Measurements from ENCODE around the gene NRDC.

Gene NRDC

DNA sequence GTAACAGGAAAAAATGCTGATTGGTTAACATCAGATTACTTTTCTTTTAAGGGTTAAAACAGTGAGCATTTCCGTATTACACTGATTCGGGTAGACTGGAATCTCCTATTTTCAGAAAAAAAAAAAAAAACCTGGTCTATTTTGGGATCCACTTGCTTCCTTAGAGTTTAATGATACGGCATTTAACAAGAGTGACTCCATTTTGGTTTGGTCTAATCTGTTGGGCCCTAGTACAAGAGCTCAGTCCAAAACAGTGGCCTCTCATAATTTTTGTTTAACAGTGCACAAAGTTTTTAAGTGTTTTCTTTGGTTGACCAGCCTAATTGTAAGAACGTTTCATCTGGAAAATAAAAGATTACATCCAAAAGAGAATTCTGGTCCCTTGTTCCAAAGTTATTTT, 120.2 kb downstream of the NRDC start:
- DNase-seq: no peak

DNA sequence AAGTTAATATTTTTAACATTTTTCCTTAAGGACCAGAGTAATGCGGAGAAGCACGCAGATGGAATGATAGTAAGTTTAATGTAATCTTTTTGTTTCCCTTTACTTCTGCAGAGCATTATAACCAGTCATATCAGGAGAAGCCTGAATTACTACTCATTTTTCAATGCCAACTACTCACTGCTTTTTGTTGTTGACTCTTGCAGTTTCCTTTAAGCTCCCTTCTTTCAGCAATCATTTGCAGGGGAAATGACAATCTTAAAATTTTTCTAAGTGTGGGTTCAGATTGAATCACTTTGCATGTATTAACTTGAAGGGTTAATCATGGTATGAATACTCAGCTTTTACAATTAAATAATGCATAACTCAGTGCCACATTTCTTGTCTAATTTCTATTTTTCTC, 122.2 kb downstream of the NRDC start:
- no peak for DNase-seq

DNA sequence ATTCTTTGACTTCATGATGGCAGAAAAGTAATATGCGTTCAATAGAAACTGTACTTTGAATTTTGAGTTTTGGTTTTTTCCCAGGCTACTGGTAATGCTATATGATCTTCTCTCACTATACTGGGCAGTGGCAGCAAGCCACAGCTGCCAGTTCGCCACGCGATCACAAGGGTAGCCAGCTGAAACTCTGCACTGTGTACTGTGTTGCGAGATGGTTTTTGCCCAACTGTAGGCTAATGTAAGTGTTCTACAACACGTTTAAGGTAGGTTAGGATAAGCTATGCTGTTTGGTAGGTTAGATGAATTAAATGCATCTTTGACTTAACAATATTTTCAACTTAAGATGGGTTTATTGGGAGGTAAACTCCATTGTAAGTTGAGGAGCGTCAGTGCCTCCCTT, 123.1 kb downstream of the NRDC start:
- no peak for DNase-seq

DNA sequence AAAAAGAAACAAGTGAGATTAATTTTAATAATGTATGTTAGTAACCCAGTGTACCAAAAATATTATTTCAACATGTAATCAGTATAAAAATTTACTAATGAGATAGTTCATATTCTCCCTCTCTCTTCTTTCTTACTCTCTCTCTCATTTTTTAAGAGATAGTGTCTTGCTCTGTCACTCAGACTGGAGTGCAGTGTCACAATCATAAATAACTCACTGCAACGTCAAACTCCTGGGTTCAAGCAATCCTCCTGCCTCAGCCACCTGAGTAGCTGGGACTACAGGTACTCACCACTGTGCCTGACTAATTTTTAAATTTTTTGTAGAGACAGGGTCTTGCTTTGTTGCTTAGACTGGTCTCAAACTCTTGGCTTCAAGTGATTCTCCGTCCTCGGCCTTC, 123.9 kb downstream of the NRDC start:
- no peak for DNase-seq

DNA sequence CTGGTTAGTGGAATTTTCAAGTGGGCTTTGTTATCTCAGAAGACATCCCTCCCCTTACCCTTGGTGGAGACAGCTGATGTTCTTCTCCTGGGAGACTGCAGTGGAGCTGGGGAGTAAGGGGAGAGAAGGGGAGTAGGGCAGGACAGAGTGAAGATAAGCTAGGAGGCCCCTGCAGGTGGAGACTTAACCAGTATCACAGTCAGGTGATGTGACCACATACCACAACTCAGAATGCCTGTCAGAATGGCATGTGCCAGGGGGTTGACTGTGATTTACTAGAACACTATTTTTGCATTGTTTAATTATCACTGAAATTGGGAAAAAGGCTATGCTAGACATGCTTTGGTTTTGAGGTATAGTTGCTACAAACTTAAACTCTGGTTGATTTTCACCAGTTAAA, 124.6 kb downstream of the NRDC start:
- no peak for DNase-seq

DNA sequence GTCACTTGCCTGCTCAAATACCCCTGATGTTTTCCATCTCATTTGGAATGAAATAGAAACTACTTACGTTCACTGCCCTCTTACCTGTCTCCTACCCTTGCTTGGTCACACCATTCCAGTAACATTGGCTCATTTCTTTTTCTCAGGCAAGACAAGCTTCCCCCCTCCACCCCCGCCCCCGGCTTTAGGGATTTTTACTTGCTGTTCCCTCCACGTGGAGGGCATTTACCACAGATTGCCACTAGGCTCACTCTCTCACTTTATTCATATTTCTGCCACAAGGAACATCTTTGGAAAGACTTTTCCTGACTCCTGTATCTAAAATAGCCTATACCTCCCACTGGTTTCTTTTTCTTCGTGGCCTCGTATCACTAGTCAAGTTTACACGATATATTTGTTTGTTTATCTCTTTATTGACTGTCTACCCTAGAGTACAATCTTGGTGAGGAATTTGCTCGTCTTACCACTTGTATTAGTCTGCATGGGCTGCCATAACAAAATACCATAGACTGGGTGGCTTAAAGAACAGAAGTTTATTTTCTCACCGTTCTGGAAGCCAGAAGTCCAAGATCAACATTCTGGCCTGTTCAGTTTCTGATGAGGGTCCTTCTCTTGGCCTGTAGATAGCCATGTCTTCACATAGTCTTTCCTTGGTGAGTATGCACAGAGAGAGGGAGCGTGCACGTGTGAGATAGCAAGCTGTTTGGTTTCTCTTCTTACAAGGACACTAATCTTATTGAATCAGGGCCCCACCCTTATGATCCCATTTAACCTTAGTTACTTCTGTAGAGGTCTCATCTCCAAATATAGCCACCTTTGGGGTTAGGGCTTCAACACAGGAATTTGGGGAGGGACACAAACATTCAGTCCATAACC, 126.2 kb downstream of the NRDC start:
- no peak for DNase-seq

DNA sequence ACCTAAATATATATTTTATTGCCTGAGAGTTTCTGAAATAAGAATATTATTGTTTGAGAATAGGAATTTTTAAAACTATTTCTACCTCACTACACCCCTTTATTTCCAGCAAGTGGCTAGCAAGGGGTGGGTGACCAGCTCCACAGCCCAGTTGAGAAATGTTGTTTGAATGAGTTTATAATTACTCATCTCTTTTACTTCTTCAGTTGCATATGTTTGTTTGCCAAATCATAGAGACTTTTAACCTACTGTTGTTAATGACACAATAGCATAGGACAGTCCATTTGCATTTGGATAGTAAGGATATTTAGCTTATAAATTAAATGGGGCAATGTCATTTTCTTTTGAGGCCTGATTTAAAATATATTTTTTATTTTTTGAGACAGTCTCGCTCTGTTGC, 127.8 kb downstream of the NRDC start:
- no peak for DNase-seq

DNA sequence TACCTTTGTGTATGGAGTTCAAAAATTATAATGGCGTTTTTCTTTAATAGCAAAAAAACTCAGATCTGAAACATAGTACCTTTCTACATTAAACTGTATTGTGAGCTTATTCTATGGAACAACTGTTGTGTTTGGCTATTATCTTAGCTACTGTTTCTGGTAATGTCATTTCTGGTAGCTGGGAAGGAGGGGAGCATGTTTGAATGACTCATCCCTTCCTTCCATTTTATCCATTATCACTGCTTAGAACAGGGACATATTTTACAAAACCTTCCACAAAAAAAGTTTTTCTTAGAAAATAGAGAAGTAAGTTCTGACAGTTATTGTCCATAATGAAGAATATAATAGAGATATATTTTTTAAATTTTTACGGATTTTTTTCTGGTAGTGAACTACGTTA, 128.3 kb downstream of the NRDC start:
- no peak for DNase-seq

DNA sequence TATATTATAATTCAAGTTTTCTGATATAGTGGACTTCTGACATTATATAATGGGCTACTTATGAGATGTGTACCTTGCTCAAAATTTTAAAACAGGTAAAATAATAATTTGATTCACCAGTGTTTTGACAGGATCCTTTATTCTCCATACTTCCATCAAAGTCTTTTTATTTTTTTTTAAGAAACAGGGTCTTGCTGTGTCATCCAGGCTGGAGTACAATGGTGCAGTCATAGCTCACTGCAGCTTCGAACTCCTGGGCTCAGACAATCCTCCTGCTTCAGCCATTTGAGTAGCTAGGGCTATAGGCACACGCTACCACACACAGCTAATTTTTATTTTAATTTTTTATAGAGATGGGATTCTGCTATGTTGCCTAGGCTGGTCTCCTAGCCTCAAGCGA, 129.4 kb downstream of the NRDC start:
- DNase-seq: no peak

DNA sequence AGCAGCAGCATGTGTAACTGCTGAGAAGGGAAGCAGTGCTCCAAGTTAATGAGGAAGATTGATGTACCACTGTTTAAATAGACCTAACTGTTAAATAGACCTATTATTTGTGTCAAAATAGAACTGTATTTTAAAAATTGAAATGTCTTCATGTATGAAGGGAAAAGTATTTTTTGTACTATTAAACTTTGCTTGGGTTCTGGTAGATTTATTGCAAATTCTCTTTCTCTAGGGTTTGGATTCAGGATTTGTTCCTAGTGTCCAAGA, 133.3 kb downstream of the NRDC start:
- DNase-seq: no peak

DNA sequence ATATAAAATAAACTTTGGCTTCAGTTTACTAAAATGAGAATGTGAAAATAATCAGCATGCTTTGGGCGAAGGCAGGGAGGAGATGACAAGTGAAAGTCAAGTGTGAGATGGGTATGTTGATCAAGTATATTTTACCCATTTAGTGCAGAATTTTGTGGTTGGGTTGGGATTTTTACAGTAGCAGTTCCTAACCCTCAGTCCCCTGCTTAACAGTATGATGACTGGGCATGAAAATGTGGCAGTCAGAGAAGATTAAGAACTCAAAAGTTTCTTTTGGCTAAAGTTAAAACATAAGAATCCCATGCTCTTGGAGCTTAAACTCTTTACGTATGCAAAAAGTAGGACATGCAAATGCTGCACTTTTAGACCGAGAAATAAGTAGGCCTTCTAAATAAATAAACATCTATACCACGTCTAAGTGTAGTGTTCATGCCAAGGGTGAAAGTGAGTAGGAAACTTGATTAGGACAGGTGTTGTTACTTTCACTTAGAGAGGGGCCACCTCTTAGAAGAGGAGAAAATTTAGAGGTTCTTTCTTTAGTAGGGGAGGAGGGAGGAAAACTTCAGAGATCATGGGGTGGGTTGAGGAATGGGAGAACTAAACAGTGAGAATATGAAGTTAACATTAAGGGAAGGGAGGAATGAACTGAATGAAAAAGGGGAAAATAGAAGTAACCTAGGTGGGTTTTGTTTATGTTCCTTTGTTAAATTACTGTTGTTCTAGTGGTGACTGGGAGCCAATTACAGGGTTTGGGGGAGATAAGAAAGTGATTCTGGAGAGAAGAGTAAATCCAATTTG, 133.8 kb downstream of the NRDC start:
- peak in 2 of 3 experiments; percentile 5 to 15 for DNase-seq

DNA sequence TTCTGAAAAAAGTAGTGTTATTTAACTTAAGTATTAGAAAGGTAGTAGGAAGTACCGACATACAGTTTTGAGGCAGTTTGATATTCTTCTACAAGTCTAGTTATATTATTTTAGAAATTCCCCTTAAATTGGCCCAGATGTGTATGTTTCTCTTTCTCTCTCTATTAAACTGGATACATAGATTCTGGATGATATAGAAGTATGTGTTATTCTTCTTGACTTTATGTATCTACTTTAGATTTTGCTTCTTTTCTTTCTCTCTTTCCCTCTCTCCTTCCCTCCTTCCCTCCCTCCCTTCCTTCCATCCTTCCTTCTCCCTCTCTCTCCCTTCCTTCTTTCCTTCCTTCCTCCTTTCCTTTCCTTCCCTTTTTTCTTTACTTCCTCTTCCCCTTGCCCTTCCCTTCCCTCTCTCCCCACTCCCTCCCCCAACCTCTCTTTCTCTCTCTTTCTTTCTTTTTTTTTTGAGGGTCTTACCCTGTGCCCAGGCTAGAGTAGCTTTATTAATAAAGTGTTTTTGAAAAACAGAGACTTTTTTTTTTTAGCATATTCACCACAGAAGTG, 137.3 kb downstream of the NRDC start:
- no peak for DNase-seq

DNA sequence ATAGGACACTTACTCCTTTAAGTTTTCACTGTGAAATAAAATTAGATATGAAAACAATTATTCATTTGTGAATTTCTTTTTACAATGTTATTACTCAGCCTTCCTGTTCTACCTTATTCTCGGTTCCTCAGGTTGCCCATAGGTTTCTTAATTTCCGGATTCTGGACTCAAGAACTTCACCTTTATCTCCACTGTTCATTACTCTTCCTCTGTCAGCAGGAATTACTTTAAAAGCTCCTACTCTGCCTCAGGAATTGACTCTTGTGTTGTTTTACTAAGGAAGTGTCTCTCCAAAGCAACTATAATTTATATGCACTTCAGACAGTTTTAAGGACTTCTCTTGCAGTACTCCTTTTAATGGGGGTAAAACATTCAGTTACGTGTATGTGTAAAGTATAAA, 137.9 kb downstream of the NRDC start:
- no peak for DNase-seq

Measured in NCI-H1417 (cell line).